Chondrocyte (in vitro differentiated cells): ENCODE results near the gene FAM185A. TPM values are rescaled to one million over a fixed set of nuclear protein-coding genes. Genes with fewer than 3 reads are reported as not detected.

Source experiments
- DNase-seq: peaks from one replicate; pipeline ENCODE4 v3.0.0; 2021; ENCODE audit warnings: mixed read lengths, low spot score
- H3K27ac Mint-ChIP-seq: one replicate; pipeline ENCODE4 v1.8.0; 2021; ENCODE audit warnings: mild to moderate bottlenecking, moderate library complexity, mixed read lengths; ENCODE audit not compliant: unreplicated experiment
- H3K27me3 Mint-ChIP-seq: 2 replicates; pipeline ENCODE4 v1.8.0; 2021; ENCODE audit warnings: low read depth, mixed read lengths
- H3K36me3 Mint-ChIP-seq: 2 replicates; pipeline ENCODE4 v1.8.0; 2021; ENCODE audit warnings: low read depth, mixed read lengths
- H3K4me1 Mint-ChIP-seq: 2 replicates; pipeline ENCODE4 v1.8.0; 2021; ENCODE audit warnings: low read depth, mild to moderate bottlenecking, mixed read lengths
- H3K4me3 Mint-ChIP-seq: one replicate; pipeline ENCODE4 v1.8.0; 2021; ENCODE audit warnings: mild to moderate bottlenecking, moderate library complexity, mixed read lengths; ENCODE audit not compliant: unreplicated experiment
- H3K9me3 Mint-ChIP-seq: 2 replicates; pipeline ENCODE4 v1.8.0; 2021; ENCODE audit warnings: low read depth, mixed read lengths
- CTCF ChIP-seq: fragments of 200-600 bp; sonication (generic); IDR thresholded peaks from 2 replicates; pipeline ENCODE4 v1.5.0; 2021; ENCODE audit warnings: antibody characterized with exemption, mild to moderate bottlenecking, moderate library complexity
- total RNA-seq: library from RNA; stranded (reverse); gene quantifications from 3 replicates; pipeline ENCODE4 v1.2.1, GENCODE V29; 2021

Gene FAM185A
- total RNA-seq, 1 donor from 2014 or later, result 5.6 TPM

GRCh38 chr7:102829075-102829474 is 80.3 kb downstream of the FAM185A start:
- Mint-ChIP-seq H3K4me1 (peaks cover 8% of the 10 kb centered on the region), H3K27me3 (no peaks in the 10 kb centered on the region), H3K27ac (no peak overlapping the region), H3K36me3 (peaks cover 14% of the 10 kb centered on the region), H3K4me3 (no peak overlapping the region), H3K9me3 (no peaks in the 10 kb centered on the region)
- no peak for TF ChIP-seq CTCF
- no peak for DNase-seq

- no peak for DNase-seq
- no peak overlapping the region for H3K4me3 Mint-ChIP-seq
- H3K27me3 Mint-ChIP-seq, result no peaks in the 10 kb centered on the region
- H3K27ac Mint-ChIP-seq, result no peak overlapping the region
- no peaks in the 10 kb centered on the region for H3K9me3 Mint-ChIP-seq
- no peak for TF ChIP-seq CTCF
- peaks cover 16% of the 10 kb centered on the region for H3K4me1 Mint-ChIP-seq
- H3K36me3 Mint-ChIP-seq, result peaks cover 14% of the 10 kb centered on the region
These were observed 81.4 kb downstream of the FAM185A start for GRCh38 chr7:102830197-102830596.

- no peak for TF ChIP-seq CTCF
- Mint-ChIP-seq H3K4me1 (peaks cover 39% of the 10 kb centered on the region), H3K9me3 (no peaks in the 10 kb centered on the region), H3K36me3 (peaks cover 12% of the 10 kb centered on the region), H3K27ac (no peak overlapping the region), H3K27me3 (no peaks in the 10 kb centered on the region), H3K4me3 (no peak overlapping the region)
- DNase-seq, result no peak
These were observed 83.9 kb downstream of the FAM185A start for GRCh38 chr7:102832674-102833073.

- Mint-ChIP-seq H3K36me3 (peaks cover 11% of the 10 kb centered on the region), H3K27me3 (no peaks in the 10 kb centered on the region), H3K27ac (no peak overlapping the region), H3K4me3 (no peak overlapping the region), H3K9me3 (no peaks in the 10 kb centered on the region), H3K4me1 (peaks cover 43% of the 10 kb centered on the region)
- DNase-seq, result no peak
- no peak for TF ChIP-seq CTCF
These were observed 84.5 kb downstream of the FAM185A start for GRCh38 chr7:102833343-102833742.

- Mint-ChIP-seq H3K4me1 (peaks cover 43% of the 10 kb centered on the region), H3K4me3 (no peak overlapping the region), H3K36me3 (peaks cover 7% of the 10 kb centered on the region), H3K27ac (peak overlapping the region; percentile 4), H3K27me3 (no peaks in the 10 kb centered on the region), H3K9me3 (no peaks in the 10 kb centered on the region)
- TF ChIP-seq CTCF, result no peak
- DNase-seq, result no peak
These were observed 85.7 kb downstream of the FAM185A start for GRCh38 chr7:102834466-102834865.
